Mucosa of descending colon (tissue), 3 donors: ENCODE data around the gene DCDC1. TPM values are rescaled to one million over a fixed set of nuclear protein-coding genes. Genes with fewer than 3 reads are reported as not detected.

Experiments
- ATAC-seq: fragments of 200-7000 bp; cut with Tn5 transposase; one replicate; pipeline ENCODE4 v1.9.1; 2020; ENCODE audit warnings: mild to moderate bottlenecking, moderate library complexity
- DNase-seq, 3 donors: peaks; one replicate each; pipeline ENCODE4 v3.0.0-alpha.2; 2020
- H3K36me3 ChIP-seq: fragments of 200-600 bp; one replicate; pipeline ENCODE4 v1.8.0; 2021; ENCODE audit warnings: low read depth, mild to moderate bottlenecking
- H3K4me1 ChIP-seq: fragments of 200-600 bp; one replicate; pipeline ENCODE4 v1.8.0; 2021; ENCODE audit warnings: low read depth, mild to moderate bottlenecking
- H3K4me3 ChIP-seq: fragments of 200-600 bp; one replicate; pipeline ENCODE4 v1.8.0; 2021; ENCODE audit warnings: mild to moderate bottlenecking
- H3K9me3 ChIP-seq: fragments of 200-600 bp; one replicate; pipeline ENCODE4 v1.8.0; 2021; ENCODE audit warnings: mild to moderate bottlenecking
- intact Hi-C, 2 donors: fragments of 100-400 bp; cut with DNase I in 1 of 2; cut with micrococcal nuclease in 1 of 2; formaldehyde crosslinking; loops; one replicate each; pipeline versions ENCODE4 v1.11.0 to v1.11.1; 2022; cut with DNase I, micrococcal nuclease
- total RNA-seq, 3 donors: library from RNA; stranded (reverse); fragmentation: NEBNext Ultra II Directional in 2 of 3; extraction: Animal tissue kit (Norgen Biotek cat#: 25700) in 2 of 3; gene quantifications; one replicate each; pipeline versions ENCODE4 v1.2.1 to v1.2.4, GENCODE V29; 2021 to 2023
- TF ChIP-seq, protein P1 (sequence below): fragments of 200-600 bp; IDR thresholded peaks from one replicate; pipeline ENCODE4 v1.8.0; 2022; ENCODE audit warnings: antibody characterized with exemption, mild to moderate bottlenecking
- donor health status: DM: no; HTN: no; CAD: no; lungs with moderate emphysema.
- donor health status: DM: no; HTN: no; CAD: no.
- donor health status: DM: no; HTN: yes; CAD: no.

Gene DCDC1
- total RNA-seq, 3 donors from 2014 or later: 0.22 TPM; not detected in 2

DNA sequence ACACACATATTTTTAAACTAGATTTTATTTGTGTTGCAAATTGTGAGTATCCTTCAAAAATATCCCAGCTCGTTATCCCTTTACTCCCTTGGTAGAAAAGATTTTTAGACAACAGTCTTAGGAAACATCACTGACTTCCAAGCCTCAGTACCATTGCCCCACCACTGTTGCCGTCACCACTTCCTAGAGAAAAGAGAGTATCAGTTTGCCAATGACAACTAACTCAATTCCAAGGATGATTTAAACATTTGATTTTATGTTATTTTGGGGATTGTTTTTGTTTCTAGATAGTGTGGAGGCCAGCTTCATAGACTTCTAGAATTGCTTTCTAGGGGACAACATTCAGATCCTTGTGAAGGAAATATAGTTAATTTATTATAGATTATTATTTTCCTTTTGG is 509.4 kb downstream of the DCDC1 start:
- no peaks in the 10 kb centered on the region for H3K4me1 ChIP-seq
- TF ChIP-seq, protein P1, sequence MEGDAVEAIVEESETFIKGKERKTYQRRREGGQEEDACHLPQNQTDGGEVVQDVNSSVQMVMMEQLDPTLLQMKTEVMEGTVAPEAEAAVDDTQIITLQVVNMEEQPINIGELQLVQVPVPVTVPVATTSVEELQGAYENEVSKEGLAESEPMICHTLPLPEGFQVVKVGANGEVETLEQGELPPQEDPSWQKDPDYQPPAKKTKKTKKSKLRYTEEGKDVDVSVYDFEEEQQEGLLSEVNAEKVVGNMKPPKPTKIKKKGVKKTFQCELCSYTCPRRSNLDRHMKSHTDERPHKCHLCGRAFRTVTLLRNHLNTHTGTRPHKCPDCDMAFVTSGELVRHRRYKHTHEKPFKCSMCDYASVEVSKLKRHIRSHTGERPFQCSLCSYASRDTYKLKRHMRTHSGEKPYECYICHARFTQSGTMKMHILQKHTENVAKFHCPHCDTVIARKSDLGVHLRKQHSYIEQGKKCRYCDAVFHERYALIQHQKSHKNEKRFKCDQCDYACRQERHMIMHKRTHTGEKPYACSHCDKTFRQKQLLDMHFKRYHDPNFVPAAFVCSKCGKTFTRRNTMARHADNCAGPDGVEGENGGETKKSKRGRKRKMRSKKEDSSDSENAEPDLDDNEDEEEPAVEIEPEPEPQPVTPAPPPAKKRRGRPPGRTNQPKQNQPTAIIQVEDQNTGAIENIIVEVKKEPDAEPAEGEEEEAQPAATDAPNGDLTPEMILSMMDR: no peak
- DNase-seq (no peak), ATAC-seq (no peak)
- intact Hi-C loops: loop anchor here in 1 of 2 donors (10.0 kb wide), 1 partner anchor 515 kb away; no protein-coding TSS in a partner anchor
- no peaks in the 10 kb centered on the region for H3K9me3 ChIP-seq
- no peak overlapping the region for H3K4me3 ChIP-seq
- no peaks in the 10 kb centered on the region for H3K36me3 ChIP-seq

DNA sequence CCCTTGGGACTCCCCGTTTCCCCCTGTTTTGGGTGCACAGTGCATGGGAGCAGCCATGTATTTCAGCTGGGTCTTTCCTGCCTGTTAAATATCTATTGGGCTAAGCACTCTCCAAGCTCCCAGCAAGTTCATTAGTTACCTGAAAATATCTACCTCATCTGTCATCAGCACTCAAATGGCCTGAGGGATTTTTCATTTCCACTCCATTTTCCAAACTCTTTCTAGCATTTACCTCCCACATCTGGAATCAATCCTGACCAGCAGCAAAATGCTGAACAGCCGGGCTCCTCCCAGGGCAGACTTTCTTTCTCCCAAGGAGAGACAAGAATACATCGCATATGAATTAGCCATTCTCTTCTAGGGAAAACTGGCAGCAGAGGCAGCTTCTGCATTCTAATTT is 509.9 kb downstream of the DCDC1 start:
- H3K36me3 ChIP-seq: no peaks in the 10 kb centered on the region
- TF ChIP-seq, protein P1: no peak
- intact Hi-C loops: loop anchor here (5.0 to 10.0 kb wide), 2 partner anchors 512 to 515 kb away; no protein-coding TSS in a partner anchor
- DNase-seq: no peak
- H3K9me3 ChIP-seq: no peaks in the 10 kb centered on the region
- no peaks in the 10 kb centered on the region for H3K4me1 ChIP-seq
- ATAC-seq: no peak
- H3K4me3 ChIP-seq: no peak overlapping the region

DNA sequence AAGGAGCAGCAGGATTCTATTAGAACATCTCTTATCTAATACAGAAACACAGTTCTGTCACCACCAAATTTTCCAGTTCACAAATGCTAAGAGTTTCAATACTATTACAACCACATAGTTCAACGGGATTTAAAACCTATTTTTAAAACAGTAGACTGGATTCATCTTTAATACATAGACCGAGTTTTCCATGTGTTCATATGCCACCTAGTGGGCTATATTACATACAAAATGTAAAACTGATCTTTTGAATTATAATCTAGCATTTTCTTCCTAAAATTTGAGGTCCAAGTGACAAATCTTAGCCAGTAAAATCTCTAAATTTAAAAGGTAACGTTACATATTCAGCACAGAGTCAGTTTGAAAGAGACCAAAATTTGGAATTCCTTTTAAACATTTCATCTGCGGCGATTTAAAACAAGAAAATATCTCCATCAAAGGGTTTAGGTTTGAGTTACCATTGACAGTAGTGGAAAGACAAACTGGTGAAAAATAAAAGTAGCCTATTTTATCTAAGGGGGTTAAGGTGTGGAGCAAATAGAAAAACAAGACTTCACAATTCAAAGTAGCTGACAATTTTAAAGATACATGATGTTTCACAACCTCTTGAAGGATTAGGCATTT is 514.0 kb downstream of the DCDC1 start:
- no peak for ATAC-seq
- intact Hi-C loops: loop anchor here in 1 of 2 donors (5.0 kb wide), 1 partner anchor 508 kb away; no protein-coding TSS in a partner anchor
- Histone ChIP-seq H3K4me3 (no peak overlapping the region), H3K9me3 (no peaks in the 10 kb centered on the region), H3K4me1 (no peaks in the 10 kb centered on the region), H3K36me3 (no peaks in the 10 kb centered on the region)
- TF ChIP-seq, protein P1: no peak
- DNase-seq: no peak

DNA sequence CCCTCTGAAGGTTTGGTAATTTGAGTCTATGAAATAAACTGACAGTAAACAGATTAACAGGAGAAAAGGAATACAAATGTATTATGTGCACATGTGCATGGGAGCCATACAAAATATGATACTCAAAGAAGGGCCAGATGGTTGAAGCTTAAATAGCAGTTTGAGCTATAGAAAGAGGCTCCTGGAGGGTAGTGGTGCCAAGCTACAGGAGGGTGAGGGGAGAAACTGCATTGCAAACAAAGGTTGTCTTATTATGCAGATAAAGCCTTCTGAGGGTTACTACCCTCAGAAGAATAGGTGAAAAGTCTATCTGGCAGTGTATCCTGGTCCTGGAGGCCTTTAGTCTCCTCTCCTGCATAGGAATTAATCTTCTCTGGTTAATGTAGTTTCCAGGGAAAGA is 516.1 kb downstream of the DCDC1 start:
- no peak for ATAC-seq
- DNase-seq: no peak
- no peaks in the 10 kb centered on the region for H3K36me3 ChIP-seq
- no peak overlapping the region for H3K4me3 ChIP-seq
- H3K4me1 ChIP-seq: no peaks in the 10 kb centered on the region
- H3K9me3 ChIP-seq: no peaks in the 10 kb centered on the region
- TF ChIP-seq, protein P1: no peak
- intact Hi-C loops: no loop called here

DNA sequence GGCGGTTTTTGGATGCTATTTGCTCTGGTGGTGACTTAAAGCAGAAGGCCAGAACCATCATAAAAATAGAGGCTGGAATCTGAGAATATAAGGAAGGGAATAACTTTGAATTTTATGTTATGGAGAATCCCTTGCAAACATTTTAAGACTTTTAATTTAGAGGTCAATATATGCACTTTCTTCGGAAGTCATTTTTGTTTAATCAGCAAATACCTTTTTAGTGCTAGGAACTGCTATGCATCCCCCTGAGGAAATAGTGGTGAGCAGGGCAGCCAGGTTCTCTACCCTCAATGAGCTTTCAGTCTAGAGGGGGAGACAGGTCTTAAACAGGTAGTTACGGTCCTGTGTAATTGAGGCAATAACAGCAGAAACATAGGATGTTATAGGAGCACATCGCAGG is 516.9 kb downstream of the DCDC1 start:
- H3K4me1 ChIP-seq: no peaks in the 10 kb centered on the region
- H3K4me3 ChIP-seq: no peak overlapping the region
- no peak for ATAC-seq
- intact Hi-C loops: no loop called here
- TF ChIP-seq, protein P1: no peak
- no peaks in the 10 kb centered on the region for H3K36me3 ChIP-seq
- DNase-seq: no peak
- no peaks in the 10 kb centered on the region for H3K9me3 ChIP-seq

DNA sequence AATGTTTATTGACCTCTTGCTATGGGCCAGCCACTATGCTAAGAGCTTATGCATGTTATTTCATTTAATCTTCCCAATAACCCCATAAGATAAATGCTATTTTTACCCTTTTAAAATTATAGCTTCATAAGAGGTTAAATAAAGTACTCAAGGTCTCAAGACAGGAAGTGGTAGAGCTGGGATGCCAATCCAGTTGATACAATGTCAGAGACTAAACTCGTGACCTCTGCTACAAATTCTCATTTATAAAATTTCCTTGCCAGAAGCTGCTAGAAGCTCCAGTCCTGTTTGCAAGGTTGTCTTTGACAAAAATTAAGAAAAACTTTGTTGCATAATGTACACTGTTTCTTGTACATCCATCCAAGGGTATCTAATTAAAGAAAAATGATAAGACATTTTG is 517.4 kb downstream of the DCDC1 start:
- no peak for ATAC-seq
- Histone ChIP-seq H3K4me1 (no peaks in the 10 kb centered on the region), H3K4me3 (no peak overlapping the region), H3K9me3 (no peaks in the 10 kb centered on the region), H3K36me3 (no peaks in the 10 kb centered on the region)
- TF ChIP-seq, protein P1: no peak
- intact Hi-C loops: no loop called here
- DNase-seq: no peak
